H9 (cell line): ENCODE data around the gene IFT172. TPM values are rescaled to one million over a fixed set of nuclear protein-coding genes. Genes with fewer than 3 reads are reported as not detected.

Experiments
- DNase-seq: peaks from one replicate; pipeline ENCODE4 v3.0.0-alpha.2; 2017
- H2AFZ ChIP-seq: one replicate; pipeline ENCODE4 v1.6.1; 2013; ENCODE audit warnings: mild to moderate bottlenecking, low read length, control low read depth, moderate library complexity
- H2AK5ac ChIP-seq: 2 replicates; pipeline ENCODE4 v1.6.1; 2013; ENCODE audit warnings: low read length, control low read depth, mixed read lengths; ENCODE audit not compliant: insufficient read length
- H2BK120ac ChIP-seq: one replicate; pipeline ENCODE4 v1.6.1; 2013; ENCODE audit warnings: low read depth, mild to moderate bottlenecking, low read length, control low read depth, inconsistent platforms; ENCODE audit not compliant: poor library complexity, severe bottlenecking
- H2BK12ac ChIP-seq: 2 replicates; pipeline ENCODE4 v1.6.1; 2013; ENCODE audit warnings: low read length, control low read depth, mixed read lengths, low read depth; ENCODE audit not compliant: insufficient read length
- H2BK15ac ChIP-seq: 2 replicates; pipeline ENCODE4 v1.6.1; 2013; ENCODE audit warnings: low read depth, low read length, control low read depth
- H2BK20ac ChIP-seq: one replicate; pipeline ENCODE4 v1.6.1; 2013; ENCODE audit warnings: low read depth, mild to moderate bottlenecking, low read length, control low read depth, inconsistent platforms; ENCODE audit not compliant: poor library complexity, severe bottlenecking
- H2BK5ac ChIP-seq: 2 replicates; pipeline ENCODE4 v1.6.1; 2013; ENCODE audit warnings: low read length, control low read depth, mixed read lengths; ENCODE audit not compliant: insufficient read length
- H3K14ac ChIP-seq: 2 replicates; pipeline ENCODE4 v1.6.1; 2013; ENCODE audit warnings: low read length, control low read depth; ENCODE audit not compliant: insufficient read depth
- H3K18ac ChIP-seq: 2 replicates; pipeline ENCODE4 v1.6.1; 2013; ENCODE audit warnings: low read depth, mild to moderate bottlenecking, mixed read lengths, low read length, control low read depth; ENCODE audit not compliant: insufficient read length
- H3K23ac ChIP-seq: 2 replicates; pipeline ENCODE4 v1.6.1; 2013; ENCODE audit warnings: low read length, control low read depth, mixed read lengths, low read depth; ENCODE audit not compliant: insufficient read length
- H3K23me2 ChIP-seq: 2 replicates; pipeline ENCODE4 v1.6.1; 2013; ENCODE audit warnings: low read depth, mild to moderate bottlenecking, mixed read lengths, low read length, control low read depth; ENCODE audit not compliant: insufficient read length, poor library complexity, severe bottlenecking
- H3K27ac ChIP-seq: 2 replicates; pipeline ENCODE4 v1.5.1; 2013; ENCODE audit warnings: low read length, control low read depth, mixed read lengths, low read depth; ENCODE audit not compliant: insufficient read length
- H3K27me3 ChIP-seq: 2 replicates; pipeline ENCODE4 v1.6.1; 2013; ENCODE audit warnings: low read length, control low read depth, inconsistent platforms; ENCODE audit not compliant: insufficient read depth
- H3K4ac ChIP-seq: 2 replicates; pipeline ENCODE4 v1.6.1; 2013; ENCODE audit warnings: low read depth, mild to moderate bottlenecking, control low read depth, inconsistent platforms, low read length, moderate library complexity
- H3K4me1 ChIP-seq: 2 replicates; pipeline ENCODE4 v1.6.1; 2013; ENCODE audit warnings: low read length, control low read depth, inconsistent platforms; ENCODE audit not compliant: insufficient read depth
- H3K4me2 ChIP-seq: 2 replicates; pipeline ENCODE4 v1.6.1; 2013; ENCODE audit warnings: low read length, control low read depth, mixed read lengths; ENCODE audit not compliant: insufficient read length, insufficient read depth
- H3K56ac ChIP-seq: 2 replicates; pipeline ENCODE4 v1.6.1; 2013; ENCODE audit warnings: low read depth, mild to moderate bottlenecking, mixed read lengths, low read length, control low read depth; ENCODE audit not compliant: insufficient read length
- H3K79me1 ChIP-seq: 2 replicates; pipeline ENCODE4 v1.6.1; 2013; ENCODE audit warnings: low read depth, mild to moderate bottlenecking, moderate library complexity, low read length, control low read depth, inconsistent platforms; ENCODE audit not compliant: insufficient read depth, poor library complexity, severe bottlenecking
- H3K79me2 ChIP-seq: 2 replicates; pipeline ENCODE4 v1.6.1; 2013; ENCODE audit warnings: low read length, control low read depth, inconsistent platforms; ENCODE audit not compliant: insufficient read depth
- H3K9ac ChIP-seq: 2 replicates; pipeline ENCODE4 v1.6.1; 2013; ENCODE audit warnings: low read length, control low read depth, mixed read lengths; ENCODE audit not compliant: insufficient read length; ENCODE audit errors: extremely low read depth
- H3K9me3 ChIP-seq: one replicate; pipeline ENCODE4 v1.6.1; 2013; ENCODE audit warnings: low read depth, low read length, inconsistent platforms; ENCODE audit not compliant: control insufficient read depth
- H3T11ph ChIP-seq: one replicate; pipeline ENCODE4 v1.6.1; 2013; ENCODE audit warnings: mild to moderate bottlenecking, low read length, control low read depth, inconsistent platforms
- H4K20me1 ChIP-seq: one replicate; pipeline ENCODE4 v1.6.1; 2013; ENCODE audit not compliant: control insufficient read depth, insufficient read length, insufficient read depth
- H4K5ac ChIP-seq: 2 replicates; pipeline ENCODE4 v1.6.1; 2013; ENCODE audit warnings: low read depth, mild to moderate bottlenecking, mixed read lengths, low read length, control low read depth; ENCODE audit not compliant: insufficient read length
- H4K8ac ChIP-seq: replicated peaks from 2 replicates; pipeline ENCODE4 v1.6.1; 2013; ENCODE audit warnings: low read length, control low read depth, mixed read lengths, low read depth; ENCODE audit not compliant: insufficient read length
- H4K91ac ChIP-seq: 2 replicates; pipeline ENCODE4 v1.6.1; 2013; ENCODE audit warnings: low read depth, mild to moderate bottlenecking, moderate library complexity, mixed read lengths, low read length, control low read depth; ENCODE audit not compliant: insufficient read length
- H3K27ac Mint-ChIP-seq, 3 experiments: 2 replicates in 2 of 3; 3 replicates in 1 of 3; pipeline ENCODE4 v1.8.0; 2020 to 2021; ENCODE audit warnings: mixed read lengths in 3 of 3, mild to moderate bottlenecking in 1 of 3, moderate library complexity in 1 of 3
- H3K27me3 Mint-ChIP-seq: 2 replicates; pipeline ENCODE4 v1.8.0; 2021; ENCODE audit warnings: low read depth, mild to moderate bottlenecking, moderate library complexity, mixed read lengths
- H3K36me3 Mint-ChIP-seq, 3 experiments: 2 replicates in 2 of 3; 3 replicates in 1 of 3; pipeline ENCODE4 v1.8.0; 2020 to 2021; ENCODE audit warnings: low read depth in 3 of 3, mixed read lengths in 3 of 3; ENCODE audit not compliant: insufficient read depth in 1 of 3
- H3K4me1 Mint-ChIP-seq, 2 experiments: 2 replicates each; pipeline ENCODE4 v1.8.0; 2020; ENCODE audit warnings: mixed read lengths in 2 of 2
- H3K4me3 Mint-ChIP-seq, 2 experiments: 2 replicates in 1 of 2; 3 replicates in 1 of 2; pipeline ENCODE4 v1.8.0; 2020 to 2021; ENCODE audit warnings: mild to moderate bottlenecking in 2 of 2, mixed read lengths in 2 of 2, moderate library complexity in 1 of 2
- H3K9me3 Mint-ChIP-seq, 2 experiments: 2 replicates in 1 of 2; 3 replicates in 1 of 2; pipeline ENCODE4 v1.8.0; 2020; ENCODE audit warnings: mild to moderate bottlenecking in 2 of 2, mixed read lengths in 2 of 2, moderate library complexity in 1 of 2
- CTCF ChIP-seq: fragments of 200-600 bp; sonication (generic); conservative IDR thresholded peaks from 3 replicates; pipeline ENCODE4 v1.8.0; 2021; ENCODE audit warnings: antibody characterized with exemption, mild to moderate bottlenecking
- WGBS: extraction: QIAGEN DNeasy Blood & Tissue Kit; methylation state at CpG from one replicate; pipeline ENCODE4 v1.1.7; 2013; ENCODE audit warnings: missing lambda C conversion rate, low lambda C conversion rate, mixed read lengths; ENCODE audit not compliant: insufficient read length; ENCODE audit errors: extremely low coverage; 5-methylcytosine and 5-hydroxymethylcytosine counted together
- total RNA-seq: library from RNA; stranded (reverse); gene quantifications from 2 replicates; pipeline ENCODE4 v1.2.1, GENCODE V29; 2021

The IFT172 gene
- total RNA-seq, 1 experiment from 2014 or later, result 15.5 TPM

GRCh38 chr2:27445615-27446014 is 43.9 kb downstream of the IFT172 start:
- Histone ChIP-seq H3K9ac (no peak overlapping the region), H4K5ac (no peak overlapping the region)

More at GRCh38 chr2:27445615-27446014, 43.9 kb downstream of the IFT172 start:
- Histone ChIP-seq H2AFZ (no peak overlapping the region), H2BK20ac (no peak overlapping the region), H3K18ac (no peak overlapping the region), H3K4me1 (no peaks in the 10 kb centered on the region), H3K9me3 (no peaks in the 10 kb centered on the region), H3K27ac (no peak overlapping the region), H3K4me2 (no peak overlapping the region), H4K8ac (no peak overlapping the region), H2BK5ac (no peak overlapping the region), H3K56ac (no peak overlapping the region), H3K27me3 (no peaks in the 10 kb centered on the region), H2BK120ac (no peak overlapping the region), H3T11ph (no peak overlapping the region), H3K23ac (no peak overlapping the region), H2BK15ac (no peak overlapping the region), H2AK5ac (no peak overlapping the region), H2BK12ac (no peak overlapping the region), H4K20me1 (no peaks in the 10 kb centered on the region), H3K79me2 (no peaks in the 10 kb centered on the region), H3K23me2 (peaks cover 8% of the 10 kb centered on the region), H3K4ac (no peak overlapping the region), H3K14ac (no peak overlapping the region), H4K91ac (no peak overlapping the region), H3K79me1 (no peaks in the 10 kb centered on the region)
- H3K9me3 Mint-ChIP-seq, result no peaks in the 10 kb centered on the region
- H3K27me3 Mint-ChIP-seq, result no peaks in the 10 kb centered on the region
- no peak for DNase-seq
- peak overlapping the region in 2 of 3 experiments; percentile 21 to 82; a peak in 1 of 7 replicates for H3K27ac Mint-ChIP-seq
- no peak overlapping the region; a peak in 1 of 5 replicates for H3K4me3 Mint-ChIP-seq
- WGBS, result no CpG with 5 or more reads among the region's 8 CpGs
- no peak for TF ChIP-seq CTCF
- peaks cover 13 to 18% of the 10 kb centered on the region in 2 experiments for H3K4me1 Mint-ChIP-seq
- H3K36me3 Mint-ChIP-seq, result peaks cover 21 to 70% (median 53%) of the 10 kb centered on the region in 3 experiments; a peak in 6 of 7 replicates
